ENCODE data around the gene KCNT1. TPM values are rescaled to one million over a fixed set of nuclear protein-coding genes. Genes with fewer than 3 reads are reported as not detected.

The KCNT1 gene
- total RNA-seq, 2 donors from 2014 or later = under 0.01 TPM

GRCh38 chr9:135772056-135772646 is 70.2 kb downstream of the KCNT1 start:
- Histone ChIP-seq H3K9me3 (no peaks in the 10 kb centered on the region), H3K27me3 (no peaks in the 10 kb centered on the region), H3K27ac (no peak overlapping the region), H3K4me3 (no peak overlapping the region), H3K36me3 (replicated peaks in 1 of 2; ENCODE audit: insufficient read depth in 1 of 2, low read depth in 2 of 2) (no peaks in the 10 kb centered on the region), H3K4me1 (no peaks in the 10 kb centered on the region)
- 85 to 87% methylated on average over 3 to 13 of the region's 13 CpGs for WGBS, 2 donors
- no peak for ATAC-seq
- TF ChIP-seq POLR2A (IDR thresholded peaks at IDR 0.05) = no peak
- TF ChIP-seq, protein P1, sequence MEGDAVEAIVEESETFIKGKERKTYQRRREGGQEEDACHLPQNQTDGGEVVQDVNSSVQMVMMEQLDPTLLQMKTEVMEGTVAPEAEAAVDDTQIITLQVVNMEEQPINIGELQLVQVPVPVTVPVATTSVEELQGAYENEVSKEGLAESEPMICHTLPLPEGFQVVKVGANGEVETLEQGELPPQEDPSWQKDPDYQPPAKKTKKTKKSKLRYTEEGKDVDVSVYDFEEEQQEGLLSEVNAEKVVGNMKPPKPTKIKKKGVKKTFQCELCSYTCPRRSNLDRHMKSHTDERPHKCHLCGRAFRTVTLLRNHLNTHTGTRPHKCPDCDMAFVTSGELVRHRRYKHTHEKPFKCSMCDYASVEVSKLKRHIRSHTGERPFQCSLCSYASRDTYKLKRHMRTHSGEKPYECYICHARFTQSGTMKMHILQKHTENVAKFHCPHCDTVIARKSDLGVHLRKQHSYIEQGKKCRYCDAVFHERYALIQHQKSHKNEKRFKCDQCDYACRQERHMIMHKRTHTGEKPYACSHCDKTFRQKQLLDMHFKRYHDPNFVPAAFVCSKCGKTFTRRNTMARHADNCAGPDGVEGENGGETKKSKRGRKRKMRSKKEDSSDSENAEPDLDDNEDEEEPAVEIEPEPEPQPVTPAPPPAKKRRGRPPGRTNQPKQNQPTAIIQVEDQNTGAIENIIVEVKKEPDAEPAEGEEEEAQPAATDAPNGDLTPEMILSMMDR (IDR thresholded peaks at IDR 0.05) = no peak
- DNase-seq = no peak
- intact Hi-C loops (cut with DNase I) = no loop called here

DNA sequence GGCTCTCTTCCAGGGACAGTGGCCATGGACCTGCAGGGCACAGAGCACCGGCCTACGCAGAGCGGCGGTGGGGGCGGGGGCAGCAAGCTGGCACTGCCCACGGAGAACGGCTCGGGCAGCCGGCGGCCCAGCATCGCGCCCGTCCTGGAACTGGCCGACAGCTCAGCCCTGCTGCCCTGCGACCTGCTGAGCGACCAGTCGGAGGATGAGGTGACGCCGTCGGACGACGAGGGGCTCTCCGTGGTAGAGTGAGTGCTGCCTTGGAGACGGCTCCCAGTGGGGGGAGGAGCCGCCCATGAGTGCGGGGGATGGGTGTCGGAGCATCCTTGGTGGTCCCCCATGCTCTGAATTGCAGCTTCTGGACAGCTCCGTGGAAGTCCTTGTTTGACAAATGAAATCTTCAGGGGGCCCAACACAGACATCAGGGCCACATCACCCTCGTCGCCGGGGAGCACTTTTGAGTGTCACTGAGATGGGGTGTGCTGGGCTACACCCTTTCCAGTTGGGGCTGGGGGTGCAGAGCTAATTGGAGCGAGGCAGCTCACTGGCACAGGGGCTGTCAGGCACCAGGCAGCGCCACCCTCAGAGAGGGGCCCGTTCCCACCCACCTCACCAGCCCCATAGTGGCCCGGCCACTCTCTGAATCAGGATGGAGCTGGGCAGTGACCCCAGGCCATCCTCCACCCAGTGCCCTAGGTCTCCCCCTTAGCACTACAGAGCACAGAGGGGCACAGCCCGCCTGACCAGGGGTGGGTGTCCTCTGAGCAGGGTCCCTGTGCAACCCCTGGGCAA is 70.9 kb downstream of the KCNT1 start:
- 59 to 80% methylated on average over 3 to 17 of the region's 36 CpGs for WGBS, 2 donors
- Histone ChIP-seq H3K27ac (no peak overlapping the region), H3K27me3 (no peaks in the 10 kb centered on the region), H3K4me1 (no peaks in the 10 kb centered on the region), H3K36me3 (replicated peaks in 1 of 2; ENCODE audit: insufficient read depth in 1 of 2, low read depth in 2 of 2) (no peaks in the 10 kb centered on the region), H3K4me3 (no peak overlapping the region), H3K9me3 (no peaks in the 10 kb centered on the region)
- intact Hi-C loops (cut with DNase I) = no loop called here
- no peak for TF ChIP-seq POLR2A (IDR thresholded peaks at IDR 0.05)
- TF ChIP-seq, protein P1 (IDR thresholded peaks at IDR 0.05) = no peak
- no peak for ATAC-seq
- DNase-seq = no peak

DNA sequence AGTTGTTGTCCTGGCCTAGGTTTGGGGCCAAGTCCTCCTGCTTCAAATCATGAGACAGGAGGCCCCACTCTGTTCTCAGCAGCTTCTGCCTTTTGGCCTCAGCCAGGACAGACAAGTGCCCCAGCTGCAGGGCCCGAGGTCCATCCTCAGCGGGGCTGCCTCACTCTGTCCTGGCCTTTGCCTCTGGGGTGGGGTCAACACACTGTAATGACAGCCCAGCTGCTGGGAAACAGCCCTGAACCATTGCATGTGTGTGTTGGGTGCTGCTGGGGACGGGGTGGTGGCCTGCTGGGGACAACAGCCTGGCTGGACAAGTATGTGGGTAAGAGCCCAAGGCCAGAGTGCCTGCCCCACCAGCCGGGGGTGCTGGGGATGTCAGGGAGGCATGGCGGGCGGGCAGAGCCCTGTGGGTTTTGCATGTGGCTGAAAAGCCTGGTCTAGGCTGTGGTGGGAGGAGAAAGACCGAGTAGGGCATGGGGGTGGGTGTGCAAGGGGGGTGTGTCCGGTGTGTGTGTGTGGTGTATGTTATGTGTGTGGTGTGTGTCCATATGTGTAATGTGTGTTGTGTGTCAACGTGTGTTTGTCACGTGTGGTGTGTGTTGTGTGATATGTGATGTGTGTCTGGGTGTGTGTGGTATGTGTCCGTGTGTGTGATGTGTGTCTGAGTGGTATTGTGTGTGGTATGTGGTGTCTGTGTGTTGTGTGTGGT is 71.7 kb downstream of the KCNT1 start:
- no peaks in the 10 kb centered on the region for H3K4me1 ChIP-seq
- WGBS, 2 donors = 70 to 71% methylated on average over 9 to 10 of the region's 11 CpGs
- no peaks in the 10 kb centered on the region for H3K36me3 ChIP-seq (replicated peaks in 1 of 2; ENCODE audit: insufficient read depth in 1 of 2, low read depth in 2 of 2)
- no peak for TF ChIP-seq POLR2A (IDR thresholded peaks at IDR 0.05)
- TF ChIP-seq, protein P1 (IDR thresholded peaks at IDR 0.05) = no peak
- no peak for ATAC-seq
- intact Hi-C loops (cut with DNase I) = no loop called here
- H3K27ac ChIP-seq = no peak overlapping the region
- H3K9me3 ChIP-seq = no peaks in the 10 kb centered on the region
- DNase-seq = no peak
- H3K4me3 ChIP-seq = no peak overlapping the region
- no peaks in the 10 kb centered on the region for H3K27me3 ChIP-seq

GRCh38 chr9:135774239-135774747 is 72.3 kb downstream of the KCNT1 start:
- DNase-seq (no peak), ATAC-seq (no peak)
- intact Hi-C loops (cut with DNase I) = no loop called here
- Histone ChIP-seq H3K4me3 (no peak overlapping the region), H3K27me3 (no peaks in the 10 kb centered on the region), H3K9me3 (no peaks in the 10 kb centered on the region), H3K36me3 (replicated peaks in 1 of 2; ENCODE audit: insufficient read depth in 1 of 2, low read depth in 2 of 2) (no peaks in the 10 kb centered on the region), H3K4me1 (no peaks in the 10 kb centered on the region), H3K27ac (no peak overlapping the region)
- TF ChIP-seq, protein P1 (IDR thresholded peaks at IDR 0.05) = no peak
- no peak for TF ChIP-seq POLR2A (IDR thresholded peaks at IDR 0.05)
- 68 to 73% methylated on average over 15 of the region's 15 CpGs for WGBS, 2 donors
